Measurements from ENCODE around the gene RAB3GAP1.

Gene RAB3GAP1

GRCh38 chr2:135212757-135213156 lies 160.7 kb downstream of the RAB3GAP1 start:
- H3K27ac ChIP-seq, result no peak overlapping the region
- peaks cover 0 to 12% (median 3%) of the 10 kb centered on the region in 4 donors for H3K4me1 ChIP-seq
- intact Hi-C loops (cut with DNase I; ENCODE audit: low total_unique reads), result no loop called here
- H3K4me3 ChIP-seq, result no peak overlapping the region
- peaks cover 0 to 10% (median 4%) of the 10 kb centered on the region in 3 donors for H3K36me3 ChIP-seq
- no peak for TF ChIP-seq CTCF (IDR thresholded peaks at IDR 0.05)
- no peaks in the 10 kb centered on the region for H3K27me3 ChIP-seq
- no peak for DNase-seq
- no peaks in the 10 kb centered on the region for H3K9me3 ChIP-seq

GRCh38 chr2:135218426-135218825 lies 166.3 kb downstream of the RAB3GAP1 start:
- no peak overlapping the region for H3K27ac ChIP-seq
- peaks cover 0 to 4% (median 0%) of the 10 kb centered on the region in 3 donors for H3K36me3 ChIP-seq
- no peak for TF ChIP-seq CTCF (IDR thresholded peaks at IDR 0.05)
- DNase-seq, result no peak
- intact Hi-C loops (cut with DNase I; ENCODE audit: low total_unique reads), result no loop called here
- no peaks in the 10 kb centered on the region for H3K27me3 ChIP-seq
- no peaks in the 10 kb centered on the region for H3K9me3 ChIP-seq
- no peaks in the 10 kb centered on the region for H3K4me1 ChIP-seq
- no peak overlapping the region for H3K4me3 ChIP-seq

GRCh38 chr2:135219226-135219625 lies 167.1 kb downstream of the RAB3GAP1 start:
- no peak for DNase-seq
- Histone ChIP-seq H3K4me3 (no peak overlapping the region), H3K4me1 (no peaks in the 10 kb centered on the region), H3K9me3 (no peaks in the 10 kb centered on the region), H3K27ac (no peak overlapping the region), H3K36me3 (peaks cover 0 to 4% (median 0%) of the 10 kb centered on the region in 3 donors), H3K27me3 (no peaks in the 10 kb centered on the region)
- TF ChIP-seq CTCF (IDR thresholded peaks at IDR 0.05), result no peak
- intact Hi-C loops (cut with DNase I; ENCODE audit: low total_unique reads), result no loop called here

All from tibial artery (tissue), 4 donors.